ENCODE measurements around the gene ALDH3B2.

The ALDH3B2 gene

GRCh38 chr11:67667490-67668191 is 6.8 kb downstream of the ALDH3B2 start:
- no peak overlapping the region for H3K4me3 ChIP-seq (replicated peaks; ENCODE audit: low read depth, low read length)
- no peak for DNase-seq (ENCODE audit: extremely low read depth, low read depth)
- no peak for TF ChIP-seq CTCF (IDR thresholded peaks at IDR 0.05; ENCODE audit: low read depth, low read length, missing control alignments)

- no peak overlapping the region for H3K4me3 ChIP-seq (replicated peaks; ENCODE audit: low read depth, low read length)
- no peak for TF ChIP-seq CTCF (IDR thresholded peaks at IDR 0.05; ENCODE audit: low read depth, low read length, missing control alignments)
- no peak for DNase-seq (ENCODE audit: extremely low read depth, low read depth)
These were observed 7.5 kb downstream of the ALDH3B2 start for GRCh38 chr11:67666676-67667489.

- no peak for DNase-seq (ENCODE audit: extremely low read depth, low read depth)
These were observed 8.1 kb downstream of the ALDH3B2 start for GRCh38 chr11:67666303-67666645.

GRCh38 chr11:67665541-67666302 is 8.7 kb downstream of the ALDH3B2 start:
- no peak overlapping the region for H3K4me3 ChIP-seq (replicated peaks; ENCODE audit: low read depth, low read length)
- no peak for DNase-seq (ENCODE audit: extremely low read depth, low read depth)
- no peak for TF ChIP-seq CTCF (IDR thresholded peaks at IDR 0.05; ENCODE audit: low read depth, low read length, missing control alignments)

More at GRCh38 chr11:67666303-67666645, 8.1 kb downstream of the ALDH3B2 start:
- no peak overlapping the region for H3K4me3 ChIP-seq (replicated peaks; ENCODE audit: low read depth, low read length)
- TF ChIP-seq CTCF (IDR thresholded peaks at IDR 0.05; ENCODE audit: low read depth, low read length, missing control alignments), result no peak

- no peak overlapping the region for H3K4me3 ChIP-seq (replicated peaks; ENCODE audit: low read depth, low read length)
- no peak for DNase-seq (ENCODE audit: extremely low read depth, low read depth)
- no peak for TF ChIP-seq CTCF (IDR thresholded peaks at IDR 0.05; ENCODE audit: low read depth, low read length, missing control alignments)
These were observed 9.5 kb downstream of the ALDH3B2 start for GRCh38 chr11:67664696-67665540.

- no peak for TF ChIP-seq CTCF (IDR thresholded peaks at IDR 0.05; ENCODE audit: low read depth, low read length, missing control alignments)
- DNase-seq (ENCODE audit: extremely low read depth, low read depth), result no peak
- no peak overlapping the region for H3K4me3 ChIP-seq (replicated peaks; ENCODE audit: low read depth, low read length)
These were observed 10.2 kb downstream of the ALDH3B2 start for GRCh38 chr11:67664213-67664585.
